Activated CD4-positive, CD25-positive, alpha-beta regulatory T cell (primary cell): ENCODE results near the gene TMEM52B.

Experiments used
- DNase-seq, 4 experiments: peaks; one replicate each; lab custom pipeline; 2025; lab: John Stamatoyannopoulos, UW

TMEM52B gene

DNA sequence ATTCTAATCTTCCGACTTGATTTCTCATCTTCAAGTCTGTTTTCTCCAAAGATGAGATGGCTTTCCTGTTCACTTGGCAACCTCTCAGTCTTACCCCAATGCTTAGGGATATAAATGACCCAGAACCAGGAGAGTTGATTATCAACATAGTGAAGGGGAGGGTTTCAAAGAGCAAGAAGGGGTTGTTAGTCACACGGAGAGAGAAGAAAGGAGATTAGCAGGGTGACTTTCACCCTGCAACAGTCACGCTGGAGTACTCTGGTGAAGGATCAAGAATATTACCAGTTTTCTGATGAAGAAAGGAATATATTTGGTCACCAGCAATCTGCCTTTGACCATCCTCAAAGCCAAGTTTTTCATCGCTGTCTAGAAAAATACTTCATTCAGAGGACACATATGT is at the start of gene TMEM52B:
Gene TMEM52B (plus strand): TSS at position 212 of the 400 bp plus-strand sequence. CDS start 543 bp downstream, outside the sequence.
- DNase-seq: no peak

DNA sequence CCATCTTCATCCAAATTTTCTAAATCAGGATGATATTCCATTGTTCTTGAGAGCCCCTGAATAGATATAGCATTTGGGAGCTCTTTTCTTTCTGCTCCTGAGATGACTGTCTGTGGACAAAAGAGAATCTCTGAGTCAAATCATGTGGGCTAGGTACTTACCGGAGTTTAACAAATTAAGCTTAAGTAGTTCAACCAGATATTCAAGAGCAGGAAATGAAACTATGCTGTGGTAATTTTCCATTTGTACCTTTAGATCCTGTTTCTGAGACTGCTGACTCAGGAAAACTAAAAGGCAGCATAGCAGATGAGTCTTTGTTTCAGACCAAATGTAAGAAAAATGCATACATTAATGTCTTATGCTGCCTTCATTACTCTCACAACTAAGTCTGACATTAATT is 48.8 kb upstream of the TMEM52B start, which contains the start of gene CLEC7A:
Gene CLEC7A (minus strand): TSS at position 158 of the 400 bp plus-strand sequence. CDS start 117 bp downstream, at position 41.
- no peak for DNase-seq

DNA sequence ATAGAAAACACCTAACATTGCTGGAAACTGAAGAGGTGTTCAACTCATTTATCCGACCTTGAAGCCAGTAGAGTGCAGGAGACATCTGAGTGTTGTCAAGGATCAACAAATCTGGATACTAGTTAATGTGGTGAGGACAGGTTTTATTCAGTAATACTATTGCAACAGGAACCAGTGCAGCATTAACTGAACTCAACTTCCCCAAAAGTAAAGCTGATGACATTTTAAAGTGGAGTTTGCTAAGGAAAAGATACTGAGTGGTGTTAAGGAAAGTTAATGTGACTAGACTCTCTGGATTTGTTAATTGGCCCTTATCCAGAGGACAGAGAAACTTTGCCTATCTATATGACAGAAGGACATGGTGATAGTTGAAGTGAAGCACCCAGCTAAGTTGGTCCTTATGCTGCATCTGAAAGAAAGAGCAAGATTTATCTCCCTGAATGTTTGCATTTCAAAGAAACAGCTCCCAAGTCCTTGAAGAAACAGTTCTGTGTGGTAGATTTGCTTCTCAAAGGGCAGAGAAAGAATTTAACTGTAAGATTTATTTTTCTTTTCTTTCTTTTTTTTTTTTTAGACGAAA is 47.6 kb upstream of the TMEM52B start:
- DNase-seq: no peak

DNA sequence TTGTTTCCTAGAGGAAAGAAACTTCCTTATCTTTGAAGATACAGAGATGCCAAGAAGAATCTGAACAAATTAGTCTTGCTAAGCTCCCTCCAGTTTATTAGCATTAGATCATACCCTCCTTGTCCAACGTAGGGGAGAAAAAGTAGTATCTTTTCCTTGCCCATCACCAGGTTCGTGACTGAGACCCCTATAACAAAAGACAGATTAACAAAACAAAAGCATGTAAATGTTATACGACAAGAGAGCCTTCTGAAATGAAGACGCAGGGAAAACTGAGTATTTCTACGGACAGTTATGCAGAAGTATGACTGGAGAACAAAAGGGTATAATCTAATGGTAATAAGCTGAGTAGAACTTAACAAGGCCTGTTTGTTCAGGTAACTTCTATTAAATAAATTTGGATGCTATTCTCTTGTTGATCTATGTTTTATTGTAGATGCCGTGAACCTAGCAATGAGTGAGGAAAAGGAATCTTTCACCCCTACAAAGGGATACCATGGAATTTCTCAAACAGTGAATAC is 45.9 kb upstream of the TMEM52B start:
- no peak for DNase-seq

DNA sequence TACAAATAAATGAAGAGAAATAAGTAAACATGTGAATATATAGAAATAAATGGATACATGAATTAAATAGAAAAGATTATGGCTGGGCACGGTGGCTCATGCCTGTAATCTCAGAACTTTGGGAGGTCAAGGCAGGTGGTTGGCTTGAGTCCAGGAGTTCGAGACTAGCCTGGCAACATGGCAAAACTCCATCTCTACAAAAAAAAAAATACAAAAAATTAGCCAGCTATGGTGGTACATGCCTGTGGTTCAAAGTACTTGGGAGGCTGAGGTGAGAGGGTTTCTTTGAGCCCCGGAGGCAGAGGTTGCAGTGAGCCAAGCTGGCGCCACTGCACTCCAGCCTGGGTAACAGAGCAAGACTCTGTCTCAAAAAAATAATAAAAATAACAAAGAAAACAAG is 43.7 kb upstream of the TMEM52B start:
- no peak for DNase-seq

DNA sequence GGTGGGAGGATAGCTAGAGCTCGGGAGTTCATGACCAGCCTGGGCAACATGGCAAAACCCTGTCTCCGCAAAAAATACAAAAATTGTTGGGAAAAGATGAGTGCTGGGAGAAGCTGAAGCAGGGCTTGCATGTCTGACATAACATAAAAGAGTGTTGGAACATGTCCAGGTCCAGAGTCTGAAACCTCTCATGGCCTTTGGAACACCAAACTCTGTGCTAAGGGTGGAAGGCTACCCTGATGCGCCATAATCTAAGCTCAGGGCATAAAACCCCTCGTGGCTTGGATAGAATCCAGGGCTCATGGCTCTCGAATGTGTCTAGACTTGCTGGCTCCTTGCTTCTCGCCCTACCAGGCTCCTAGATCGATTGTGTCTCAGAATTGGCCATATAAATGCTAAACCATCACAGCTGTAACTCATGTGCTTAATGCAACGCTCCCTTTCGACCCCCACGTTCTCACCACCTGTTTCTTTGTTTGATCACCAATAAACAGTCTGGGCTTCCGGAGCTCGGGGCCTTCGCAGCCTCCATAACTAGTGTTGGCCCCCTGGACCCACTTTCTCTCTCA is 42.1 kb upstream of the TMEM52B start:
- no peak for DNase-seq

DNA sequence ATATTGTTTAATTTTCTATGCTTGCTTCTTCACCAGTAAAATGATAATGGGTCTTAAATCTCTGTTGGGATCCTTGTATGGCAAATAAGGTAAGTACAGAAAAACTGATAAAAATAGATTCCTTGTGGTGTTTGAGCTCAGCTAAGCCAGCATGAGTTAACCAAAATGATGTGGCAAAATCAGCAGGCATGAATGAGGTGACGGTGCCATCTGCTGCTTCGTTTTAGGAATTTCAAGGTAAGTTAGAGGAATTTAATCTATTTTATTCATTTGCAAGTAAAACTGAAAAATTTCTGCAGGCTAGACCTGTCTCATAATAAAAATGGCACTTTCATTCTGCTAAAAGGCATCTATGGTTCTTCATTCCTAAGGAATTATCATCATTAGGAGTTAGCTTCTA is 38.8 kb upstream of the TMEM52B start:
- peak in 1 of 4 experiments; percentile 3 for DNase-seq

DNA sequence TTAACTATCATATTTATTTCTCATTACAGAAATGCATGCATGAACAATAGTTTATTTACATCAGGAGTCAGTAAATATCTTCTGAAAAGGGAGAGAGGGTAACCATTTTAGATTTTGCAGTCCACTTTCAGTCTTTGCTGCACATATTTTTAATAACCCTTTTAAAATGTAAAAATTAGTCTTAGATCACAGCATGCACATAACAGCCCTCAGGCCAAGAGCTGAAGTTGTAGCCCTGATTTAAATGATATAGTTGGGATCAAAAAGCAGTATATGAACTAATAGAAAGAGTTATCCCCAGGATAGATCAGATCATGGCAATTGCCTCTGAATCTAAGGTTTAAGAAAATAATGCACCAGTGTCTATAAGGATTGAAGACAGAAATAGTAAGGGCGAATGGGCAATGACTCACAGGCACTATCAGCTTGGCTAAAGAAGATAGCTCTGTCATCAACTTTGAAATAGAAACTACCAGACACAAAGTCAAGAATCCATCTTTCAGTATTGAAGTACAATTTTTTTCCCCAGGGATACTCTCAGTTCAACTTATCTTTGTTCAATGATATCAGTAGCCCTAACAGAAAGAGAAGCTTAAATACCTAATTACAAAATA is 35.7 kb upstream of the TMEM52B start:
- no peak for DNase-seq

DNA sequence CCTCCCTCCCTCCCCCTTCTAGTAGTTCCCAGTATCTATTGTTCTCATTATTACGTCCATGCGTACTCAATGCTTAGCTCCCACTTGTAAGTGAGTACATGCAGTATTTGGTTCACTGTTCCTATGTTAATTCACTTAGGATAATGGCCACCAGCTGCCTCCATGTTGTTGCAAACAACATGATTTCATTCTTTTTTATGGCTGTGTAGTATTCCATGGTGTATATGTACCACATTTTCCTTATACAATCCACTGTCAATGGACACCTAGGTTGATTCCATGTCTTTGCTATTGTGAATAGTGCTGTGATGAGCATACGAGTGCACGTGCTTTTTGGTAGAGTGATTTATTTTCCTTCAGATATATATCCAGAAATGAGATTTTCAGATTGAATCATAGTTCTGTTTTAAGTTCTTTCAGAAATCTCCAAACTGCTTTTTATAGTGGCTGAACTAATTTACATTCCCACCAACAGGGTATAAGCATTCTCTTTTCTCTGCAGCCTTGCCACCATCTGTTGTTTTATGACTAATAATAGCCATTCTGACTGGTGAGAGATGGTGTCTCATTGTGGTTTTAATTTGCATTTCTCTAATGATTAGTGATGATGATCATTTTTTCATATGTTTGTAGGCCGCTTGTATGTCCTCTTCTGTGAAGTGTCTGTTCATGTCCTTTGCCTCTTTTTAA is 31.0 kb upstream of the TMEM52B start:
- no peak for DNase-seq

DNA sequence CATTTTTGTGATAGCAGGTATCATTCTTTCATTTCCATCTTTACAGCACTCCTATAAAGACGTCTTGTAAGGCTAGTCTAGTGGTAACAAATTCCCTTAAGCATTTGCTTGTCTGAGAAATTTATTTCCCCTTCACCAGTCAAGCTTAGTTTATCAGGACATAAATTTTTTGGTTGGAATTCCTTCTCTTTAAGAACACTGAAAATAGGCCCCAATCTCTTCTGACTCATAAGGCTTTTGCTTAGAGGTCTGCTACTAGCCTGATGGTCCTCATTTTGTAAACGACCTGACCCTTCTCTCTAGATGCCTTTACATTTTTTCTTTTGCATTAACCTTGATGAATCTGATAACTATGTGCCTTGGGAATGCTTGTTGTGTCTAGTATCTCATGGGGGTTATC is 27.2 kb upstream of the TMEM52B start:
- DNase-seq: no peak

DNA sequence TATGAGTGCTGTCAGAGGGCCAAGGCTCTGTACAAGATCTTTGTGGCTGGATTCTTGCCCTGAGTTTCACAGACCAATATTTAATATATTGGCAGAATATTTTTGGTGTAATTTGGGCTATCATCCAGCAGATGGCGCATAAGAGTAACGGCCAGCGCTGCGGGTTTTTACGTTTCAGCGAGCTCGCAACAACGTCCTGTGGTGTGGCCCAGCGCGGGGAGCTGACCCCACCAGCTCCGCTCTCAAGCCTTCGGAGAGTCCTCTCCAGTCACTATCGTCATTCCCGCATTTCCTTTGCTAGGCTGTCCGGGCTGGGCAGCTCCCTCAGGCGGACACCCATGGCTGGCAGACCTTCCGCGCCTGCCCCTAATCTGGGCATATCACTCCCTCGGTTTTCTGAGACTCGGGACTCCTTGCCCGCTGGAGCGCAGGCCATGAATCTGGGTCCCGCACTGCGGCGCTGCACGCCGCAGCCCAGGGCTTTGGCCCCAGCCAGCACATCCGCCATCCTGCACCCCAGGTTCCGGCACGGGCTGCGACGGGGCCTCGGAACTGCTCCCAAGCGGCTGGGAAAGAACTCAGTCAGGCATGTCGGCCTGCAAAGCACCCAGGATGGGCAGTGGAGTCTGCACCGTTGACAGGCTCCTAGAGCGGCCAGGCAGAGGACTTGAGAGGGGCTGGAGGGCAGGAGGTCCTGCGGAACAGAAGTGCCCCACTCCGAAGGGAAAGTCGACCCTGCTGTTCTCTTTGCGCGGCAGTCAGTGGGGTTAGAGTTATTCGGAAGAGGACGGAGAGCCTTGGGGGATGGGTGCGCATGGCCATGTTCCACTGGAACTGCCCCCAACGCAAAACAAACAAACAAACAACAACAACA is 25.3 kb upstream of the TMEM52B start:
- DNase-seq: peak; percentile 10 to 16 (median 13)

DNA sequence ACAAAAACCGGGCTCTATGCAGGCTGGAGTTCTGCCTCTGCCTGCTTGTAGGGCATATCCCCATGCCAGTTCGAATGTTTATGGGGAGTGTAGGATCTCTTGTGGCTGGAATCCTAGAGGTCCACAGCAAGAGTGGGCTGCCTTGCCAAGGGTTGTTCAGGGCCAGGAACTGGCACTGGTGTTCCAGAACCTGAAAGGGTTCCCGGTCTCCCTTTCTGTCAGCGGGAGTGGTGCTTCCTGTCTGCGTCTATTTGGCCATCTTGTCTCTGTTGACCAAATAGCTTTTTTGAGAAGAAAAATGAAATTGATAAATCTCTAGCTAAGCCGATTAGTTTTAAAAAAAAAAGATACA is 24.7 kb upstream of the TMEM52B start:
- DNase-seq: no peak

DNA sequence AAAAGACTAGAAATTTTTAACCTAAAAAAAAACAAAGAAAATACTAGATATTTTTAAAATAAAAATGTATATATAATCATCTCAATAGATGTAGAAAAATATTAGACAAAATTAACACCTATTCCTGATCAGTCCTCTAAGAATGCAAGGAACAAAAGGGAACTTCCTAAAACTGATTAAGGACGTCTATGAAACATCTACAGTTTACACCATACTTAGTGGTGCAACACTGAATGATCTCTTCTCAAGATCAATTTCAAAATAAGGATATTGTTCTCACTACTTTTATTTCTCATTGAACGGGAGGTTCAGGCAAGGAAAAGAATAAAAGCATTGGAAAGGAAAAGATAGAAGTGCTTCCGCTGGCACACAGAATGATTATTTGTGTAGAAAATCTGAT is 22.9 kb upstream of the TMEM52B start:
- DNase-seq: no peak

DNA sequence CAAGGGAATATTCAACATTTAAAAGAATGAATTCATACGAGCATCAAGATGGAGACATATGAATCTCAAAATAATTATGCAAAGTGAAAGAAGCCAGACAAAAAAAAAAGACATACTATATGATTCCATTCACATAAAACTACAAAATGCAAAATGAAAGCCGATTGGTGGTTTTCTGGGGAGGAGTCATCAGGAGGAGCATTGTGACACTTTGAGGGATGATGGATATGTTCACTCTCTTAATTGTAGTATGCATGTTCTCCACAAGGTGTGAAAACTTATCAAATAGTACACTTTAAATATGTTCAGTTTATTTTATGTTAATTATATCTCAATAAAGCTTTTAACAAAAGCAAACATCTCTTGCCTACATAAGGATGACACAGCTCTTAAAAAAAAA is 20.4 kb upstream of the TMEM52B start:
- DNase-seq: no peak

DNA sequence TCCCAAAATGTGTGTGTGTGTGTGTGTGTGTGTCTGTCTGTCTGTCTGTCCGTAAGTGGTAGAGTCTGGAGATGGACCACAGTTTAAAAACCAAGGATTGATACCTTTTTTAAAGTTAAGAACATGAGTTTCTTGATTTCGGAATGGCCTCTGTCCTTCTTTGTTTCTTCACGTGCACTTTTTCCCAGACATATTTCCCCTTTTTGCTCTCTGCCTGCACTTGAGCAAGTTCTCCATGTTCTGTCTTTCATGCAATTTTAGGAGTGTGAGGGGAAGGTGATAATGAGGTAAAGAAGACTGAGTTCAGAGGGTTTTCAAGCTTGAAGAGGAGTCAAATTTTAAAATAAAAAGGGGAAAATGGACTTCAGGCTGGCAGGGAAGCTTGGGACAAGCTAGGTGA is 19.6 kb upstream of the TMEM52B start:
- DNase-seq: no peak

DNA sequence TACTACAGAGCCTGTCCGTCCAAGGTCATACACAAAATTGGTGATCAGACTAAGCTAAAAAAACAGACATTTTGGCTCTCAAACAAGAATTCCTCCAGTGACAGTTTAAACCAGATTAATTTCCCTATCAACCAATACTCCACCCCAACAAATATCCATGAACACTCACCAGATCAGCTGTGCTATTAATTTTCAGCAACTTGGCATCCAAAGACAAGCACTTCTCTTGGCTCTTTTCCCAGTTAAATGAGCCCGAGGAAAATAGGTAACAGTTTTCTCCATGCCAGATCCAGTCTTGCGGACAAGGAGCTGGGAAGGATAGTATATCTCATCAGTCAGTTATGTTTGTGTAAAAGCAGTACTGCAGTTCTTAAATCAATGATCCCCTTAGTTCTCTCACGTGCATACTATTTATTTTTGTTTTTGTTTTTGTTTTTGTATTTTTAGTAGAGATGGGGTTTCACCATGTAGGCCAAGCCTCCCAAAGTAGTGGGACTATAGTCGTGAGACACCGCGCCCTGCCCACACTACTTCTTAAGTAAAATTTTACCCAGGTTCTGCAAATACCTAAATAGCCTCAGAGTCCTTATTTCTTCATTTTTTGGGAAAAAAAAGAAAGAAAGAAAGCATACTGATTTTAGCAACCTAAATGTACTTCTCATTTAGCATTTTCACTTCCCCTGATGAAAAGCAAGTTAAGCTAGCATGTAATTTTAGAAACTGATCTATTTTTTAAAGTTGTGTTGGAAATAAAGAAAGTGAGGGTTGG is 18.0 kb upstream of the TMEM52B start:
- no peak for DNase-seq

DNA sequence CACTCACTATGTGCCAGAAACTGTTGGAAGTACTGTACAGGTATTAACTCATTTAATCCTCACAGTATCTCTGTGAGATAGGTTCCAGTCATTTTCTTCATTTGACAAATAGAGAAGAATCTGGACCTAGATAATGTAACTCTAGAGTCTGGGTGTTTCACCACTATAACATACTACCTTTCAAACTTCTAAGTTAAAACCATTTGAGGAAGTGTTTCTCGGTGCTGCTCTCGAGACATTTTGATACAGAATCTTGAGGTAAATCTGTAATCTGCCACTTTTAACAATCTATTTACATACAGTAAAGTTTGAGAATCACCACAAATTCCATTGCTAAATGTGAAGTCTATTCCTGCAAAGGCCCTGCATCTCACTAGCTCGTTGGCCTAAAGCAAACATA is 15.7 kb upstream of the TMEM52B start:
- DNase-seq: no peak

DNA sequence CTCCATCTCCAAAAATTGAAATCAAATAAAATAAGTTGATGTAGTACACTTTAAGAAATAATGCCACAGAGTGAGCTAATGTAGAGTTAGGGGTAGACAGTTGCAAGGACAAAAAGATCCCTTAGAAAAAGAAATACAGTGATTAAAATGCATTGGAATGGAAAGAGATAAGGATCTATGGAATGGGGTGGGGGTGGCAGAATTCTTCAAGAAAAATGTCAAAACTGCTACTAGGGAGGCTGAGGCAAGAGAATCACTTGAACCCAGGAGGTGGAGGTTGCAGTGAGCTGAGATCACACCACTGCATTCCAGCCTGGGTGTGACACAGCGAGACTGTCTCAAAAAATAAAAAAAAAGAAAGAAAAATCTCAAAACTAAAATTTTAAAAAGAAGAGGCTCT is 13.4 kb upstream of the TMEM52B start:
- DNase-seq: no peak

DNA sequence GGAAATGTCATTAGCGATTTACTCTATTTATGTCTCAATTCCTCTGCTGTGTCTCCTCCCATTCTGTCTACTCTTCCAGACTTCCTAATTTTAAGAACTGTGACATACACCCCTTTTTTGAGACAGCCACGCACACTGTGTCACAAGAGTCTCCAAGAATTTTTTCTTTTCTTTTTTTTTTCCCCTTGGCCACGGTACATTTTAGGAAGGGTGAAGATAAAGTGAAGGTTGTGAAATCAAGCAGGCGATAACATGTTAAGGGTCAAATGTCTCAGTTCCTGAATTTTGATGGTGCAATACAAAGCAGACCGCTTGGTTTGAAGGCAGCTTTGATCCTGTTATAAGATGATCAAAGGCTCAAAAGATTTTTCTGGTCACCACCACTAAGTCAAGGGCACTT is 11.2 kb upstream of the TMEM52B start:
- DNase-seq: no peak

DNA sequence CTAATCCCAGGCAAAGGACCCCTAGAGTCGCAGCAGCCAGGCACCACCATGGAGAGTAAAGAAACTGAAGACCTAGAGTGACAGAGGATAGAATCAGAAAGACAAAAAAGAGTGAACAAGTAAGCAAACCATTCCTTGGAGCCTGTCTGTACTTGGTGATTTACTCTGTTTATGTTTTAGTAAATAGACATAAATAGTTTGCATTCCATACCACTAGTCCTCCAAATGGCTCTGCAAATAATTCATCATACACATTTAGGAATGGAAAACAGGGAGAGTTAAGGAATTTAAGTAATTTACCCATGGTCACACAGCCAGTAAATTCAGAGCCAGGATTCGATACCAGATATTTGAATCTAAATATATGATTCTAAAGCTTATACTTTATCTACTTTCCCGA is 9.7 kb upstream of the TMEM52B start:
- DNase-seq: no peak

DNA sequence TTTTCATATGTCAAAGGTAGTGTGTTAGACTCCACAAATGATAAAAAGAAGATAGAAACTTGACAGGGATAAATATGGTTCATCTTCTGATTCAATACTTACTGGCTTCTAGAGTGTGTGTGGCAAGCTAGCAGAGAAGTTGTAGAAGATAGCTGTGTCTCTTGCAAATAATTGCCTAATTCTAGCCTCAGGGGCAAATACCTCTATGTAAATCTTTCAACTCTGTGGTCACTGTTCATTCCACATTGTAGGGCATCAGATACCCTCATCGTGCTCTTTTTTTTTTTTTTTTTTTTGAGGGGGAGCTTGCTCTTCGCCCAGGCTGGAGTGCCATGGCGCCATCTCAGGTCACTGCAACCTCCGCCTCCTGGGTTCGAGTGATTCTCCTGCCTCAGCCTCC is 8.6 kb upstream of the TMEM52B start:
- DNase-seq: no peak
